Upper lobe of left lung (tissue), 6 donors: Measurements from ENCODE around the gene TNS3. TPM values are rescaled to one million over a fixed set of nuclear protein-coding genes. Genes with fewer than 3 reads are reported as not detected.

Experiments used
- ATAC-seq, 2 donors: fragments of 200-7000 bp; cut with Tn5 transposase; one replicate each; pipeline ENCODE4 v1.9.1; 2022; ENCODE audit warnings: mild to moderate bottlenecking in 2 of 2, moderate library complexity in 2 of 2; ENCODE audit not compliant: low FRiP score in 2 of 2
- DNase-seq, 2 donors: peaks; one replicate each; pipeline ENCODE4 v3.0.0-alpha.2; 2019 to 2020
- H3K27ac ChIP-seq, 4 donors: fragments of 200-600 bp; sonication (generic); one replicate each; pipeline ENCODE4 v1.5.1; 2016 to 2019
- H3K27me3 ChIP-seq, 4 donors: fragments of 200-600 bp; sonication (generic); one replicate each; pipeline ENCODE4 v1.5.1; 2017 to 2019
- H3K36me3 ChIP-seq, 4 donors: fragments of 200-600 bp; sonication (generic); one replicate each; pipeline ENCODE4 v1.5.1; 2016 to 2019
- H3K4me1 ChIP-seq, 4 donors: fragments of 200-600 bp; sonication (generic); one replicate each; pipeline ENCODE4 v1.5.1; 2018 to 2019
- H3K4me3 ChIP-seq, 4 donors: fragments of 200-600 bp; sonication (generic); one replicate each; pipeline ENCODE4 v1.5.1; 2017 to 2019; ENCODE audit warnings: mild to moderate bottlenecking in 2 of 4, moderate library complexity in 1 of 4
- H3K9me3 ChIP-seq, 4 donors: fragments of 200-600 bp; sonication (generic); one replicate each; pipeline ENCODE4 v1.5.1; 2018 to 2019
- CTCF ChIP-seq, 6 experiments: fragments of 450-650 bp in 4 of 6; fragments of 200-600 bp in 2 of 6; sonication (generic) in 2 of 6; IDR thresholded peaks; one replicate each; pipeline ENCODE4 v1.5.1; 2016 to 2019; ENCODE audit warnings: antibody characterized with exemption in 6 of 6
- EP300 ChIP-seq, 4 donors: sonication (generic); formaldehyde crosslinking; IDR thresholded peaks; one replicate each; pipeline ENCODE4 v1.5.1; 2017; ENCODE audit warnings: antibody characterized with exemption in 4 of 4, control low read depth in 2 of 4
- POLR2A ChIP-seq, 4 donors: fragments of 450-650 bp; IDR thresholded peaks; one replicate each; pipeline ENCODE4 v1.5.1; 2016 to 2017; ENCODE audit warnings: antibody characterized with exemption in 4 of 4, mild to moderate bottlenecking in 2 of 4
- POLR2AphosphoS5 ChIP-seq, 2 donors: sonication (generic); formaldehyde crosslinking; IDR thresholded peaks; one replicate each; pipeline ENCODE4 v1.5.1; 2017; ENCODE audit warnings: antibody characterized with exemption in 2 of 2
- WGBS, 2 donors: methylation state at CpG; one replicate each; pipeline ENCODE4 v1.1.5; 2017 to 2018; 5-methylcytosine and 5-hydroxymethylcytosine counted together
- total RNA-seq, 6 donors: library from RNA; depleted of rRNA in 4 of 6; stranded (reverse); fragments of >200 nt in 4 of 6; gene quantifications; one replicate each; pipeline versions ENCODE4 v1.1.0 to v1.2.1, GENCODE V29; 2016 to 2021
- donor health status: DM: no; HTN: no; CAD: no; lungs with moderate emphysema.
- donor health status: DM: no; HTN: yes; CAD: no; lungs with severe emphysema.

TNS3 gene
- total RNA-seq, 6 donors from 2014 or later: 90.6 to 266 (median 143) TPM

GRCh38 chr7:47273088-47273487, 308.8 kb downstream of the TNS3 start:
- TF ChIP-seq POLR2AphosphoS5 (IDR thresholded peaks at IDR 0.05): no peak
- TF ChIP-seq CTCF (IDR thresholded peaks at IDR 0.05): no peak
- no peak for TF ChIP-seq POLR2A (IDR thresholded peaks at IDR 0.05)
- TF ChIP-seq EP300 (IDR thresholded peaks at IDR 0.05): no peak
- H3K9me3 ChIP-seq: no peaks in the 10 kb centered on the region
- H3K4me3 ChIP-seq: no peak overlapping the region
- H3K27me3 ChIP-seq: no peaks in the 10 kb centered on the region
- DNase-seq: no peak
- ATAC-seq: no peak
- no peaks in the 10 kb centered on the region for H3K4me1 ChIP-seq
- WGBS, 2 donors: 95 to 99% methylated on average over 4 of the region's 4 CpGs
- peaks cover 0 to 32% (median 19%) of the 10 kb centered on the region in 4 donors for H3K36me3 ChIP-seq
- no peak overlapping the region for H3K27ac ChIP-seq

GRCh38 chr7:47271749-47272148, 310.2 kb downstream of the TNS3 start:
- Histone ChIP-seq H3K4me3 (no peak overlapping the region), H3K9me3 (no peaks in the 10 kb centered on the region), H3K27ac (no peak overlapping the region), H3K27me3 (no peaks in the 10 kb centered on the region), H3K4me1 (peaks cover 0 to 4% (median 3%) of the 10 kb centered on the region in 4 donors), H3K36me3 (peaks cover 0 to 19% (median 6%) of the 10 kb centered on the region in 4 donors)
- TF ChIP-seq POLR2A (IDR thresholded peaks at IDR 0.05): no peak
- no peak for TF ChIP-seq CTCF (IDR thresholded peaks at IDR 0.05)
- no peak for TF ChIP-seq POLR2AphosphoS5 (IDR thresholded peaks at IDR 0.05)
- TF ChIP-seq EP300 (IDR thresholded peaks at IDR 0.05): no peak
- no peak for ATAC-seq
- no peak for DNase-seq
- WGBS, 2 donors: 82% methylated on average over 3 of the region's 3 CpGs

- ATAC-seq (no peak), DNase-seq (no peak)
Measured at GRCh38 chr7:47268851-47269836, 312.8 kb downstream of the TNS3 start.

GRCh38 chr7:47267346-47267745, 314.6 kb downstream of the TNS3 start:
- H3K36me3 ChIP-seq: no peaks in the 10 kb centered on the region
- no peak for DNase-seq

More at GRCh38 chr7:47268851-47269836, 312.8 kb downstream of the TNS3 start:
- no peaks in the 10 kb centered on the region for H3K9me3 ChIP-seq
- H3K4me1 ChIP-seq: peaks cover 3 to 12% (median 9%) of the 10 kb centered on the region in 4 donors
- no peaks in the 10 kb centered on the region for H3K36me3 ChIP-seq
- no peaks in the 10 kb centered on the region for H3K27me3 ChIP-seq
- WGBS, 2 donors: 94 to 99% methylated on average over 6 to 7 of the region's 7 CpGs
- TF ChIP-seq POLR2A (IDR thresholded peaks at IDR 0.05) (no peak), CTCF (IDR thresholded peaks at IDR 0.05) (no peak), POLR2AphosphoS5 (IDR thresholded peaks at IDR 0.05) (no peak), EP300 (IDR thresholded peaks at IDR 0.05) (no peak)
- H3K27ac ChIP-seq: no peak overlapping the region
- H3K4me3 ChIP-seq: no peak overlapping the region

More at GRCh38 chr7:47267346-47267745, 314.6 kb downstream of the TNS3 start:
- Histone ChIP-seq H3K4me3 (no peak overlapping the region), H3K27me3 (no peaks in the 10 kb centered on the region), H3K4me1 (peaks cover 3 to 12% (median 9%) of the 10 kb centered on the region in 4 donors), H3K27ac (no peak overlapping the region), H3K9me3 (no peaks in the 10 kb centered on the region)
- ATAC-seq: no peak
- TF ChIP-seq POLR2AphosphoS5 (IDR thresholded peaks at IDR 0.05) (no peak), EP300 (IDR thresholded peaks at IDR 0.05) (no peak), POLR2A (IDR thresholded peaks at IDR 0.05) (no peak), CTCF (IDR thresholded peaks at IDR 0.05) (no peak)
- 87 to 90% methylated on average over 7 of the region's 7 CpGs for WGBS, 2 donors
